Activated T-cell treated with anti-CD3 and anti-CD28 coated beads for 24 hours (primary cell): ENCODE results near the gene CAMTA1.
"Not testable (repeated sequence)": the region's sequence is repeated elsewhere in the genome, so short reads cannot be mapped to it uniquely, and the experiment has no call there.

Source experiments
- DNase-seq: peaks from one replicate; pipeline ENCODE4 v3.0.0-alpha.2; 2020; ENCODE audit warnings: low read depth

The CAMTA1 gene

DNA sequence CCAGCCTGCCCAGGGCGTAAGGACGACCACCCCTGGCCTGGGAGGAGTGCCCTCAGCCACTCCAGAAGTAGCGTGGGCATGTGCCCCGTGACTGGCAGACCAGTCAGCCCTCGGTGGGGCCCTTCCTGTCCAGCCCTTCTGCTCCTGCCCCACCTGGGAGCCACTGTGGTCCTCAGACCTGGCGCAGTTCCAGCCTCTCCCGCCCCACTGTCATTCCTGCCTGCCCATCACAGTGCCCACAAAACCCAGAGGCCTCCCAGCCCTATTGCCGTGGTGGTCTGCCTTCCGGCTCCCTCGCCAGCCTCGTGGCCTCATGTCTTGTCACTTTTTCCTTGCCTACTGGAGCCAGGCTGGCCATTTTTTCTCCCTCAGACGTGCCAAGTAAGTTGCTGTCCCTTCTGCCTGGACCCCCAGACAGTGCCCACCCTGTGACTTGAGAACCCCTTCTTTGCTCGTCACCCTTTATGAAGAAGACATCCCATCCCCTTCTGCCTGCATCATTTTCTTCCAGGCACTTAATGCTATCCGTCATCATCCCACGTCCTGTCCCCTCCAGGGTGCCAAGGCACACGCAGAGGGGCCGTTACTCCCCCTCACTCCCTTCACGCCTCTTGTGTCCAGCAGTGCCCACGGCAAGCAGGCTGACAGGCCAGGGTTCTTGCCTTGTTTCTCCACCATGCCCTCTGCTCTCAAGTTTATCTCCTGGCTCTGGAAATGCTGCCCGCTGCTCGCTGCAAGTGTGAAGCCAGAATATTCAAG is 122.6 kb downstream of the CAMTA1 start:
- no peak for DNase-seq

DNA sequence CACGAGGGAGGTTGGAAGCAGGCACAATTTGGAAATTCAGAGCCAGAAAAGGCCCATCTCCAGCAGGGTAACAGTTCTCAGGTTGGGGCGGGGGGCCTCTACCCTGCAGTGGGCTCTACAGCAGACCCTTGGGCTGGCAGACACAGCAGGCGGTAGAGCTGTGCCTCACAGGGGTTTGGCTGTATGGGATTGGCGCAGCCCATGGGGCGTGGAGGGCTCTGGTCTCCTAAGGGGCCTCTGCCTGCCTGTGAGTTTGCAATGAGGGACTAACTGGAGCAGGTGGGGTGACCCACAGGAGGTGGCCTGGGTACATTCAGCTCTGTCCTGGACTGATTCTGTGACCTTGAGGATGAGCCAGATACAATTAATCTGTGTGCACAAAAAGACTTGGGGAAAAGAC is 124.1 kb downstream of the CAMTA1 start:
- no peak for DNase-seq

DNA sequence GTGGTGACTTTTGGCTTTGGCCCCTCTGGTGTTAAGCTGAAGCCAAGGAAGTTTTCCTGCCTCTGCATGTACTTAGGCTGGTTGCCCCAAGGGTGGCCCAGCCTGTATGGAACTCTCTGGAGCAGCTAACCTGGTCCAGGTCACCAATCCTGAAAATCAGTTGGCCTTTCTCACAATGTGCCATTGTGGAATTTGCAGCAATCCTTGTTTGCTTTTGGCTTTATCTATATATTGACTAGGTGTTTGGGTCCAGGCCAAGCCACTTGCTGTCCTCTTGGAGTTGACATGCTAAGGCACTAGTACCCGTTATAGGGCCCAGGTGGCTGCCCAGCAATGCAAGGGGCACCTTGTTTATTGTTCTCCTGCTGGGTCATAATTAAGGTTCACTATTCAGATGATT is 124.6 kb downstream of the CAMTA1 start:
- no peak for DNase-seq

DNA sequence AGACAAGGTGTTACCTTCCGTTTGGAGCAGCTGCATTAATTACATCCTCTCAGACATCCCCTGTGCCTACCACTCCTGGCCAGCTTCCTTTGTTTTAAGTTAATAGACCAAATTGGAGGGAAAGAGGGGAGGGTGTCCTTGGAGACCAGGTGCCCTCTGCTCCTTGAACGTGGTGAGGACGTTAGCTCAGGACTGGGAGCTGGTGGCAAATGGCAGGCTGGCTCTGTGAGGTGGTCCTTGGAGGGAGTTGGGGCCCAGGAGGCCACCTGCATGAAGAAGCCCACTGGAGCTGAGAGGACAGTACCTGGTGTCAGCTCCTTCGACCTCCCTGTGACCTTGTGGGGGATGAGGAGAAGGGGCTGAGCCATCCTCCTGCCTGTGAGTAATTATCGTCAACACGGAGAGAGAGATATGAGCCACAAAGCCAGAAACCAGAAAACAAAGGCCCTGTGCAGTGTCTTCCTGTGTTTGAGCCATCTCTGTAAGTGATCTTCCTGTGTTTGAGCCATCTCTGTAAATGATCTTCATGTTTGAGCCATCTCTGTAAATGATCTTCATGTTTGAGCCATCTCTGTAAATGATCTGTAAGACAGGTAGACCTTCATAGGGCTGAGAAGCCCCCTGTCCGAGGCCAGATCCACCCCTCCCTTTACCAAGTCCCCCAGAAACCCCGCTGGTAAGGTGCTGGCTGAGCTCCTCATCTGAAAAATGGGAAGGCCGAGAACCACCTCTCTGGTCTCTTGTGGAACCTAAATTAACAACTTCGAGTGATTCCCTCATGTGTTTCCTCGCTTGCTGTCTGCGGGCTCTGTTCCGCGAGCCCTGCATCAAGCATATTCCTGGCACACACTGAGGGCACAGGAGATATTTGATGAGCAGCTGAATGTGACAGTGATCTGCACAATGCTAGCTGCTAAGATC is 126.0 kb downstream of the CAMTA1 start:
- no peak for DNase-seq

DNA sequence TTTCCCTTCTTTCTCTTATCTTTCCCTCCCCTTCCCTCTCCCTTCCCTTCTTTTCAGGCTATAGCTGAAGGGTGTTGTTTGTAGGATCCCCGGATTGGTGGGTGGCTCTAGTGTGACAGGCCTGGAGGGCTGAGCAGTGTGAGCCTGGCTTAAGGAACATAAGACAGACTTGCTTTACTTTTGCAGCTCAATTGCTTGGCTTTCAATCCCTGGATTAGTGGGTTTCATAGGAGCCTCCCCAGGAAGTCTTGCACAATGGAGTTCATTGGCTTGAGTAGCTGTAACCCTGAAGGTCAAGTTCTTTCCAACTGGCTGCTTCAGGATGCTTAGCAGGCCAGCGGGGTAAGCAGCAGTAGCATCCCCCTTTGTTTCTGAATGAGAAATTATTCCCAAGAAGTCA is 126.7 kb downstream of the CAMTA1 start:
- no peak for DNase-seq

DNA sequence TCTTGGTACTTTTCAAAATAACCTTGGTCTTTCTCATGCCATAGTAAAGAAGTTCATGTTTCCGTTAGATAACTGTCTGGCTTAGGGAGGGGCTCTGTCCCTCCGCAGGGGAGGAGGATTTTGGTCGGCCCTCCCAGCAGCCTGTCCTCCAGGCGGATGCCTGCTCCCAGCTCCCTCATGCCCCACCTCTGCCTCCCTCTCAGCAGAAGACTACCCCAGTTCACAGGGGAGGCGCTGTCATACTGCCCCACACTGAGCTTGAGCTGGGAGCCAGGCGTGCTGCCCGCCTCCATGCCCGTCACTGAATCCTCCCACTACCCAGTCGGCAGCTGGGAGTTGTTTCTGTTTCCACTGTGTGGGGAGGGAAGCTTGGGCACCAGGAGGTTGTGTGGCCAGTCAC is 127.3 kb downstream of the CAMTA1 start:
- DNase-seq, result no peak

DNA sequence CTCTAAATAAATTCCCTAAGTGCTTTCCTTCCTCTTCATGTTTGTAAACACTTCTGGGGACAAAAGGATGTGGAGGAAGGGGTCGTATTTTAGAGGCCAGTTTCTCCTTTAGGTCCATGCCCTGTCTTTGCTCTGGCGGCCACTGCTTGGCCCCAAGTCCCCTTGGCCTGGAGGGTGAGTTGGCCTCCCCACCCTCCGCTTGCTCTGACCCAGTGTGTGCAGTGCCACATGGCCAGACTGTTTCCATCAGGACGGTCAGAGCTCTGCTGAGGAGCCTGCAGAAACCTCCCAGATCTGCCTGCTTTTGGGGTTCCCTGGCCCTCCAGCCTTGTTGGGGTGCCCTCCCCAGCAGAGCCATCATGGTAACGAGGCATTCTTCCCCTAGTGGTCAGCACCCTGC is 127.8 kb downstream of the CAMTA1 start:
- DNase-seq, result no peak

DNA sequence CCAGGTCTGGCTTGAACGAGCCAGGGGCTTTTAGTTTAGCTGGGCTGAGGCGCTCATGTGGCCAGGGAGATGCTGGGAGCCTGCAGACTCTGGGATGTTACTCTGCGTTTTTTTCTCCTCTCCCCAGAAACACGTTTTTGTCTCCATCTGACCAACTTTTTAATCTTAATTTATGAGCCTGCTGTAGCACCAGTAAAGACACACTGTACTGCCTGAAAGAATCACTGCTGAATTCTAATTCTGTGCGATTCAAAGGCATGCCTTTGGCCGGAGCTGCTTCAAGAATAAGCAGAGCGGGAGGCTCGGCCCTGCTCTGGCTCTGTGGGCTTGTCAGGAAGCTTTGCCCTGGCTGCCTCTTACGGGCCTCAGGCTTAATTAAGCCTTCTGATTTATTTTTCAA is 129.5 kb downstream of the CAMTA1 start:
- no peak for DNase-seq

DNA sequence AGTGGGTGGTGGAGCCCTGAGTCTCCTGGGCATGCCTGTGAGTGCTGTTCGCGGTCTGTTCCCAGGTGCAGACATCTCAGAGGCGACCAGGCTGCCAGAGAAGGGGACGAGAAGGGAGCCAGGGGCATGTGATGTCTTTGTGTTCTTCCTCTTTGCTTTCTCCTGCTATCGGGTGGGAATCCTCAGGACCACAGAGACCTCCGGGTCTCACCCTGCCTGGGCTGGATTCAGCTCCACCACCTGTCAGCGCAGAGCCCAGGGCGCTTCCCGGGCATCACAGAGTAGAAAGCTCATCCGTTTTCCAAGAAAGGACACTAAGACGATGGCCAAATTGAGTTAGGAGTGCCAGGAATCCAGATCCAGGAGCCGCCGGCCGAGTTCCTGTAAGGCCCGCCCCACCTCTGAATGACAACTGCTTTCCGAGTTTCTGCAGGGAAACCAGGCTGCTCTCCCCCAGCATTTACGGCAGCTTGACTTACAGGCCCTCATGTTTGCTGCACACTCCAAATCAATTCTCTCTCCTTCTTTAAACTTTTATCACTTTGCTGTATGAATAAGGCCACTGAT is 130.8 kb downstream of the CAMTA1 start:
- no peak for DNase-seq

DNA sequence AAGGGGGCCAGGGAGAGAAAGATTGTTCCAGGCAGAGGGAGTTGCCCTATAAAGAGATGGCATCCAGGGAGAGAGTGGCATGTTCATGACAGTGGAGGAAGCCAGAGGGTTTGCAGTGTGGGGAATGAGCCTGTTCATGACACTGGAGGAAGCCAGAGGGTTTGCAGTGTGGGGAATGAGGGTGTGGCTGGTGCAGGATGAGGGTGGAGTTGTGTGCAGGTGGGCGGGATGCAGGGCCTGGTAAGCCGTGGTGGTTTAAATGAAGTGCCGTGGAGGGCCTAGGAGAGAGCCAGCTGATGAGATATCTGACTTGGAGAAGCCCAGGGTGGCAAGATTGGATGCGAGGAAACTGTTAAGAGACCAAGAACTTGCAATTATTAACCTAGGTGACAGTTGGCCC is 131.8 kb downstream of the CAMTA1 start:
- DNase-seq, result no peak

DNA sequence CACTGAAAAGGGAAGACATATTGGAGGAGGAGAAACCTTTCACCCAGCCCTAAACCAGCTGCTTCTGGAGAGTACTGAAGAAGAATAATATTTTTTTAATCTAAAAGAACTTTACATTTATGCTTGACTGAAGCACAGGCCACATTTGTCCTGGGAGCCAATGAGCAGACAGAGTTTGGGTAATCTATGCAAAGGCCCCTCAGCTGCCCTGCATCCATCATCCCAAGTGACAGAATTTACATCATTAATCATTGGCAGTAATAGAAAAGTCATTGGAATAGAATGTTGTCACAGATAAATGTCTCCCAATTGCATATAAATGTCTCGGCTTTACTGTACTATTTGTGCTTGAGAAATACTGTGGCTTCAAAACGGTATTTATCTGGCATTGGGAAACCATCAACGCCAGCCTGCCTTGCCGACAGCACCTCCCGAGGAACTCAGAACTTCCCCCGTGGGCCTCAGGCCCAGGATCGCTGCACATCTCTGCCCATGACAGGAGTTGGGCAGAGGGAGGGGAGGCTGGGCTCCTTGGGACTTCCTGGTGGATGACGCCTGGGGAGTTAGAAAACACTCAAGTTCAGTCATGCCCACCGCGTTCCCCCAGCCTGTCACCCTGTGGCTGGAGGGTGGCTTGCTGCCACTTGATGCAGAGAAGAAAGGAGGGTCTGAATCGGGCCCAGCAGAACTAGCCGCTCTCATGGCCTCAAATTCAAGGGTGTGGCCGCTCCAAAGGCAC is 133.1 kb downstream of the CAMTA1 start:
- no peak for DNase-seq

DNA sequence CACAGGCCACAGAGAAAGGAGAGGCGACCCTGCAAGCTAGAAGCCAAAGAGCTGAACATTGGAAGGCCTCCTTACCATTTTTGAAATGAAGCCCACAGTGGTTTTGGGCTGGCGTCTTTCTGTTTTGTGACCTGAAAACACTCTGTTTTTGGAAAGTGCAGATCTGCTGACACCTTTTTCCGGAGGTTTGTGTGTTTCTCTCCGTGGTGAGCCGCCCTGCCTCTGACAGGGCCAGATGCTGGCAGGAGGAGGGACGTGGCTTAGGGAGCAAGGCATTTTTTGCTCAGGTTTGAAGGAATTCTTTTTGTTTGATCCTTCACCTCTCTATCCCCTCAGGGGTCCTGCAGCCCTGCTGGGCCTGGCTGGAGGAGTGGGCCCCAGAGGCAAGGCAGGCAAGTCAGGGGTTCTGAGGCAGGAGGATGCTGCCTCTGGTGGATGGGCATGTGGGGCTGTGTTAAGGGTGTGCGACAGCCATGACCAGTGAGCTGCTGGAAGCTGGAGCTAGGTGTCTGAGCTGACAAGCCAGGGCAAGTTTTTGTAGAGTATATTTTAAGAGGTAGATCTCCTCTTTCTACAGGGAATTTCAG is 133.8 kb downstream of the CAMTA1 start:
- DNase-seq, result no peak

DNA sequence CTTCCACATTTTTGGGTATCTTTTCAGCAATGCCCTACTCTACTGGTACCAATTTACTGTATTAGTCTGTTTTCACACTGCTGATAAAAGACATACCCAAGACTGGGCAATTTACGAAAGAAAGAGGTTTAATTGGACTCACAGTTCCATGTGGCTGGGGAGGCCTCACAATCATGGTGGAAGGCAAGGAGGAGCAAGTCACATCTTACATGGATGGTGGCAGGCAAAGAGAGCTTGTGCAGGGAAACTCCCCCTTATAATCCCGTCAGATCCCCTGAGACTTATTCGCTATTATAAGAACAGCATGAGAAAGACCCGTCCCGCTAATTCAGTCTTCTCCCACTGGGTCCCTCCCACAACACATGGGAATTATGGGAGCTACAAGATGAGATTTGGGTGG is 136.3 kb downstream of the CAMTA1 start:
- DNase-seq, result not testable (repeated sequence)

DNA sequence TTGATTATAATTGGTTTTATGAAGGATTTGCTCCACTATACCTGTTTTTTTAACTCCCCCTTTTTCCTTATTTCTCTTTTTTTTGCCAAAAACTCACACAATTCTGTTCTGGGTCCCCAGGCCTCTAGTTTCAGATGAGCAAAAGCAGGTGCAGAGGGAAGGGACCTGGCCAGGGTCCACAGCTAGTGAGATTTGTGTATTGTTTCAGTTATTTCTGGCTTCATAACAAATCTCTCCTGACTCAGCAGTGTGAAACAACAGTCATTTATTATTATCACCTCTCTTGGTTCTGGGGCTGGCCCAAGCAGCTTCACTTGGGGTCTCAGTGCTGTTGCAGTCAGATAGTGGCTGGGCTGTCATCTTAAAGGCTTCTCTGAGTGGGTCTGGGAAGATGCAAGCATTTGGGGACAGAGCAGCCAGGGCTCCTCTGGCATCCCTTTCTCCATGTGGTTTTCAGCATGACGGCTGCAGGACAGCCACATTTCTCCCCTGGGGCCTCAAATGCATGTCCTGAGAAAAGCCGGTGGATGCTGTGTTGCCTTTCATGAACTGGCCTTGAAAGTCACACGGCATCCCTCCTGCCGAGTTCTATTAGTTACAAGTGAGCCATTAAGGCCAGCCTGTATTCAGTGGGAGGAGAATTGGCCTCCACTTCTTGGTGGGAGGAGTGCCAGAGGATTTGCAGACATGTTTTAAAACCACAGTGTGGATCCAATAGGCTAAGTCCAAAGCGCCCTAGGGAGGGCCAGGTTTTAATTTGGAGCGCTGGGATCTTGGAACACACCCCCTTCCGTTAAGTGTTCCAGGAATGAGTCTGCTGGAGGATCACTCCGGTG is 137.1 kb downstream of the CAMTA1 start:
- DNase-seq, result no peak

DNA sequence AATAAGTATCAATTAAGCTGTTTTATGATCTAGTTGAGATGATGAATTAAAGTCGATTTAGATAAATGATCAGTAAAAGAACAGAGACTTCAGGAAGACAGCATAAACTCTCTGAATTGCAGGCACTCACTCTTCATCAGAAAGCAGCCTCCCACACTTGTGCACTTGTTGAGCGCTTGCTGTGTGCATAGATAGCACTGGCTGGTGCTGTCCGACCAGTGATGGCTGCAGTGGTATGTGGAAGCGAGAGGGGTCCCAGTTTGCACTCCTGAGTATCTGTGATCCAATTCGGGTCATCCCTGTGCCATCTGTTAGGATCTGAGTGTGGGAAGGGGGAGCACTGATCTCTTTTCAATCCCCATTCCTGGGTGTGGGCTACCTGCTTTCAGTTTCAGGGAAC is 137.8 kb downstream of the CAMTA1 start:
- DNase-seq, result no peak

DNA sequence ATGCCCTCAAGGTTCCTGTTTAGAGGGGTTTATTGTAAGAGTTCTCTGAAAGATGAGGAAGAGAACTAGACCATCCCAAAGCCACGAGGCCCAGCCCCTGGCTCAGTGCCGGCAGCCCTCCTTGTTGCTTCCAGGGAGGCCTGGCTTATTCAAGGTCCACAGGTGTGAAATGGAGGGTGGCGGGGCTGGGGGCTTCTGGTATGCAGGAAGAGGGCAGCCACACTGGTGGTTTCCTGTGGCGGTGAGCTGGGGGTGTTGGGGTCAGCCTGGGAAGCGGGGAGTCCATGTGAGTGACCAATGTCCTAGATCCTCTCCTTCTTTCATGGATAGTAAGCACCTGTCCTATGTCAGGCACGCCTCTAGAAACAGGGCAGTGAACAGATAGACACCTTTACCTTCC is 138.2 kb downstream of the CAMTA1 start:
- DNase-seq, result no peak

DNA sequence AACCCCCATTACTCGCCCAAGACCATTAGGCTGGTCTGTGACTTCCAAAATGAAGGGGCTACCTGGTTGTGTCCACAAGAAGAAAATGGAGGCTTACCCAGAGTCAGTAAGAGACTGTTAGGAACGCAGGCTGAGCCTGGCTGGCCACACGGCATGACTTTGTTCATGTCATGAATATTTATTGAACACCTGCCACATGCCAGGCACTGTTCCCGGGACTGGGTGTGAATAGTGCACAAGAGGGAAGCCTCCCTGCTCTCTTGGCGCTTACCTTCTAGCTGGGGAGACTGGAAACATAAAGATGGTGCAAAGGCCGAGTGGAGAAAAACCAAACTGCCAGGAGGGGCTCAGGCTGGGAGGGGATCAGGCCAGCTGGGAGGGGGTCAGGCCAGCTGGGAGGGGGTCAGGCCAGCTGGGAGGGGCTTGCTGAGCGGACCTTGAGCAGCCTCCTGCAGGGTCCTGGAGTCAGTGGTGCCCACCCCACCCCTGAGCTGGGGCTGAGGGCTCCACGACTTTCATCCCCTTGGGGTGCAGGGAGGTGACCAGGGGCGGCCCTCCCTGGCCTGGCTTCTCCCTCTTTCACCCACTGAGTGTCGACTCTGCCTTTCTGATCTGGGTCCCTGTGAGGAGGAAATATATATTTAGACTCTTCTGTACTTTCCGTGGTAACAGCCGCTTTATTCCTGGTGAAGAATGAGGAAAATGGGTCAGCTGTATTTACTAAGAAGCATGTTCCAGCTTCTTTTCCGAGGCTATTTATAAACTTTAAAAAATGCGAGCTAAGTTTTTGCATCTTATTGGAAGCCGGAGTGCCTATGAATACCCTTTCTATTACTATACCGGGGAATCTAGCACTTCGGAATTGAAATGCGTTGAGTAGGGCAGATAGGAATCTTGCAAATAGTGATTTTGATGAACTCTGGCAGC is 139.0 kb downstream of the CAMTA1 start:
- DNase-seq, result no peak

DNA sequence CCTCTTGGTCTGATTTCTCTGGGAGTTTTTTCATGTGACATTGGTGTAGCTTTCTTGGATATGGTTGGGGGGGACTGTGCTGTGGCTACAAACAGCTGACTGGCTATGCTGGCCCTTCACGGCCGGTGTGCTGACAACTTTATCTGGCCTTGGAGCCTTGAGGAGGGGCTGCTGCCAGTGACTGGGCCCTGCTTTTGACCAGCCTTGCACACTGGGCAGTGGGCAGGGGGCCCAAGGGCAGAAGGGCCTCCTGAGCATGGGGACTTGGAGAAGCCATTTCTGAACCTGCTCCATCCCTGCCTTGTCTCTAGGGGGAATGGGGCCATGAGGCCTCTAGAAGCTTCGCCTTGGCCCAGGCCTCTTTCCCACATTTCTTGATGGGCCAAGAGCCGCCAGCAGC is 139.6 kb downstream of the CAMTA1 start:
- DNase-seq, result no peak

DNA sequence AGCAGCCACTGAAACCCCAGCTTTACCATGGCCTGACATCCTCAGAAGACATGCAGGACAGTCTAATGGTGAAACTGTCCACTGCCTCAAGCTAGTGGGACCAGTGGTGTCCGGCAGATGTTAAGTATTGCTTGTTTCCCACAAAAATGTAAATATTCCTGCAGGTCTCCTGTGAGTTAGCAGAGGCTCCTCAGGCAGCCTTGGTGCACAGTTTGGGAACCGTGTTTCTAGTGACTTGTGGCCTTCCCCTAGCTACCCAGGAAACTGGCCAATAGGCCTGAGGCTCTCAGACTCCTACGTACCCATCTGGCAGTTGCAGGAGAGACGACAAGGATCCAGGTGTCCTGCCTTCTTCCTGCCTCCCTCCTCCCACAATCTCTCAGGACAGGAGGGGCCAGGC is 142.4 kb downstream of the CAMTA1 start:
- DNase-seq, result no peak
